HCT116 (cell line): ENCODE data around the gene BRSK2. TPM values are rescaled to one million over a fixed set of nuclear protein-coding genes. Genes with fewer than 3 reads are reported as not detected.

ENCODE experiments used
- ATAC-seq: fragments of 200-7000 bp; cut with Tn5 transposase; 2 replicates; pipeline ENCODE4 v1.9.1; 2020; ENCODE audit warnings: mild to moderate bottlenecking, moderate library complexity
- BruUV-seq: library from RNA; stranded (reverse); fragments of 400-500 nt; replicated peaks from 2 replicates; lab custom pipeline; 2021; lab: Mats Ljungman, UMichigan
- CTCF ChIA-PET: fragments of 300-600 bp; sonication (Branson Sonifier 250); formaldehyde crosslinking; loops from one replicate; lab custom pipeline; 2021; ENCODE audit warnings: antibody characterized with exemption; lab: Charles Lee
- POLR2A ChIA-PET: fragments of 300-600, 350-600 bp; sonication (Branson Sonifier 250); formaldehyde crosslinking; loops from one replicate; lab custom pipeline; 2021; ENCODE audit warnings: antibody characterized with exemption; lab: Charles Lee
- RAD21 ChIA-PET, 2 experiments: fragments of 300-600 bp; sonication (Branson Sonifier 250); formaldehyde crosslinking; loops; one replicate each; lab custom pipeline; 2023; ENCODE audit warnings: low total read pairs in 2 of 2; ENCODE audit not compliant: uncharacterized antibody in 2 of 2, unreplicated experiment in 2 of 2, low non-redundant PET in 1 of 2; lab: Charles Lee
- DNase-seq: peaks from one replicate; pipeline ENCODE4 v3.0.0-alpha.2; 2010; ENCODE audit warnings: low read depth, low spot score
- H2AFZ ChIP-seq: fragments of 200-600 bp; shearing (Covaris generic), sonication (generic); 2 replicates; pipeline ENCODE4 v1.6.1; 2017; ENCODE audit warnings: low read depth, mixed run types, mixed read lengths, antibody characterized with exemption, low read length; ENCODE audit not compliant: poor library complexity, severe bottlenecking
- H3K27ac ChIP-seq: 2 replicates; pipeline ENCODE4 v1.5.1; 2012; ENCODE audit warnings: low read depth, low read length
- H3K27me3 ChIP-seq: fragments of 200-600 bp; sonication (generic); 2 replicates; pipeline ENCODE4 v1.6.1; 2016; ENCODE audit warnings: mixed run types, low read length, mixed read lengths; ENCODE audit not compliant: insufficient read depth
- H3K36me3 ChIP-seq, 2 experiments: fragments of 200-500 bp in 1 of 2; fragments of 200-600 bp in 1 of 2; sonication (Bioruptor generic) in 1 of 2; sonication (generic) in 1 of 2; 2 replicates each; pipeline versions ENCODE4 v1.5.1 to v1.6.1; 2014 to 2016; ENCODE audit warnings: low read length in 2 of 2, inconsistent platforms in 1 of 2, mixed read lengths in 1 of 2, mixed run types in 1 of 2; ENCODE audit not compliant: insufficient read depth in 2 of 2, control insufficient read depth in 1 of 2
- H3K4me1 ChIP-seq, 2 experiments: fragments of 200-600 bp in 1 of 2; sonication (generic) in 1 of 2; 2 replicates each; pipeline versions ENCODE4 v1.5.1 to v1.6.1; 2012 to 2017; ENCODE audit warnings: low read length in 2 of 2, inconsistent platforms in 1 of 2, mild to moderate bottlenecking in 1 of 2, mixed read lengths in 1 of 2, mixed run types in 1 of 2, moderate library complexity in 1 of 2; ENCODE audit not compliant: insufficient read depth in 2 of 2, control insufficient read depth in 1 of 2
- H3K4me2 ChIP-seq: fragments of 200-600 bp; sonication (generic); 2 replicates; pipeline ENCODE4 v1.6.1; 2017; ENCODE audit warnings: mixed run types, low read length, mixed read lengths
- H3K4me3 ChIP-seq, 2 experiments: fragments of 200-600 bp in 1 of 2; sonication (generic) in 1 of 2; replicated peaks in 1 of 2; 2 replicates each; pipeline ENCODE4 v1.5.1; 2011 to 2016; ENCODE audit warnings: low read length in 2 of 2, control low read depth in 1 of 2, low read depth in 1 of 2, mild to moderate bottlenecking in 1 of 2, mixed read lengths in 1 of 2, mixed run types in 1 of 2
- H3K79me2 ChIP-seq: fragments of 200-600 bp; sonication (generic); 2 replicates; pipeline ENCODE4 v1.6.1; 2017; ENCODE audit warnings: mild to moderate bottlenecking, mixed run types, low read length, moderate library complexity, mixed read lengths; ENCODE audit not compliant: insufficient read depth
- H3K9ac ChIP-seq: fragments of 200-600 bp; sonication (generic); 2 replicates; pipeline ENCODE4 v1.6.1; 2016; ENCODE audit warnings: low read length, mixed read lengths
- H3K9me2 ChIP-seq: fragments of 200-600 bp; sonication (generic), shearing (Covaris generic); 2 replicates; pipeline ENCODE4 v1.6.1; 2017; ENCODE audit warnings: mixed run types, mild to moderate bottlenecking, moderate library complexity; ENCODE audit not compliant: insufficient read depth
- H3K9me3 ChIP-seq, 2 experiments: fragments of 200-500 bp in 1 of 2; fragments of 200-600 bp in 1 of 2; sonication (Bioruptor generic) in 1 of 2; sonication (generic) in 1 of 2; 2 replicates each; pipeline ENCODE4 v1.6.1; 2014 to 2017; ENCODE audit warnings: low read length in 2 of 2, mixed read lengths in 2 of 2, inconsistent platforms in 1 of 2, low read depth in 1 of 2, mild to moderate bottlenecking in 1 of 2, mixed run types in 1 of 2, moderate library complexity in 1 of 2; ENCODE audit not compliant: control insufficient read depth in 1 of 2, insufficient read depth in 1 of 2
- H4K20me1 ChIP-seq: fragments of 200-600 bp; sonication (generic), shearing (Covaris generic); 2 replicates; pipeline ENCODE4 v1.6.1; 2017; ENCODE audit warnings: mixed run types, mild to moderate bottlenecking, moderate library complexity; ENCODE audit not compliant: insufficient read depth
- CBX3 ChIP-seq: IDR thresholded peaks from 2 replicates; pipeline ENCODE4 v1.6.1; 2012; ENCODE audit warnings: low read depth
- CEBPB ChIP-seq: IDR thresholded peaks from 2 replicates; pipeline ENCODE4 v1.6.1; 2012; ENCODE audit warnings: low read depth
- CTCF ChIP-seq, 3 experiments: fragments of 200-600 bp in 1 of 3; sonication (generic) in 1 of 3; IDR thresholded peaks in 2 of 3; conservative IDR thresholded peaks in 1 of 3; 2 replicates each; pipeline ENCODE4 v1.5.1; 2012 to 2017; ENCODE audit warnings: low read depth in 2 of 3, low read length in 2 of 3, antibody characterized with exemption in 1 of 3, borderline replicate concordance in 1 of 3, control low read depth in 1 of 3, mild to moderate bottlenecking in 1 of 3, mixed read lengths in 1 of 3, mixed run types in 1 of 3, moderate library complexity in 1 of 3; ENCODE audit not compliant: insufficient read depth in 1 of 3
- EGR1 ChIP-seq: IDR thresholded peaks from 2 replicates; pipeline ENCODE4 v1.6.1; 2012; ENCODE audit warnings: low read depth
- ELF1 ChIP-seq: IDR thresholded peaks from 2 replicates; pipeline ENCODE4 v1.6.1; 2012; ENCODE audit warnings: low read depth, borderline replicate concordance
- EZH2 ChIP-seq: fragments of 200-600 bp; sonication (generic); IDR thresholded peaks from 2 replicates; pipeline ENCODE4 v1.6.1; 2017; ENCODE audit warnings: antibody characterized with exemption, mixed run types
- JUND ChIP-seq: IDR thresholded peaks from 2 replicates; pipeline ENCODE4 v1.6.1; 2012
- MAX ChIP-seq: IDR thresholded peaks from 2 replicates; pipeline ENCODE4 v1.6.1; 2012
- POLR2A ChIP-seq: IDR thresholded peaks from 2 replicates; pipeline ENCODE4 v1.7.0; 2011; ENCODE audit warnings: borderline replicate concordance; ENCODE audit not compliant: insufficient read depth, insufficient read length; ENCODE audit errors: extremely low read depth
- POLR2AphosphoS5 ChIP-seq: IDR thresholded peaks from 2 replicates; pipeline ENCODE4 v1.6.1; 2011; ENCODE audit warnings: mild to moderate bottlenecking, low read depth, low read length, moderate library complexity
- RAD21 ChIP-seq: IDR thresholded peaks from 2 replicates; pipeline ENCODE4 v1.6.1; 2012; ENCODE audit warnings: low read depth, mild to moderate bottlenecking
- REST ChIP-seq: IDR thresholded peaks from 2 replicates; pipeline ENCODE4 v1.6.1; 2012; ENCODE audit warnings: low read depth
- SIN3A ChIP-seq: IDR thresholded peaks from 2 replicates; pipeline ENCODE4 v1.6.1; 2012; ENCODE audit warnings: low read depth
- SP1 ChIP-seq: IDR thresholded peaks from 2 replicates; pipeline ENCODE4 v1.6.1; 2012; ENCODE audit warnings: low read depth
- TCF7L2 ChIP-seq: IDR thresholded peaks from 2 replicates; pipeline ENCODE4 v1.7.0; 2011; ENCODE audit warnings: borderline replicate concordance, inconsistent platforms; ENCODE audit not compliant: insufficient read depth, insufficient read length; ENCODE audit errors: extremely low read depth
- YY1 ChIP-seq: IDR thresholded peaks from 2 replicates; pipeline ENCODE4 v1.6.1; 2011; ENCODE audit warnings: low read length, low read depth, moderate library complexity, mild to moderate bottlenecking; ENCODE audit not compliant: insufficient replicate concordance; ENCODE audit errors: extremely low read depth
- ZBTB33 ChIP-seq: IDR thresholded peaks from 2 replicates; pipeline ENCODE4 v1.6.1; 2011; ENCODE audit warnings: mild to moderate bottlenecking, low read length, moderate library complexity; ENCODE audit not compliant: insufficient replicate concordance; ENCODE audit errors: extremely low read depth
- ZFX ChIP-seq: fragments of 450-650 bp; IDR thresholded peaks from 2 replicates; pipeline ENCODE4 v1.6.1; 2017
- intact Hi-C: fragments of 100-400 bp; cut with micrococcal nuclease; formaldehyde crosslinking; loops from 2 replicates; pipeline ENCODE4 v1.10.0; 2022
- total RNA-seq: library from RNA; stranded (reverse); gene quantifications from one replicate; pipeline ENCODE4 v1.2.1, GENCODE V29; 2021; ENCODE audit not compliant: unreplicated experiment
- TF ChIP-seq, protein P1 (sequence below): IDR thresholded peaks from 2 replicates; pipeline ENCODE4 v1.6.1; 2012

BRSK2 gene
- total RNA-seq, 1 experiment from 2014 or later: 14.0 TPM

DNA sequence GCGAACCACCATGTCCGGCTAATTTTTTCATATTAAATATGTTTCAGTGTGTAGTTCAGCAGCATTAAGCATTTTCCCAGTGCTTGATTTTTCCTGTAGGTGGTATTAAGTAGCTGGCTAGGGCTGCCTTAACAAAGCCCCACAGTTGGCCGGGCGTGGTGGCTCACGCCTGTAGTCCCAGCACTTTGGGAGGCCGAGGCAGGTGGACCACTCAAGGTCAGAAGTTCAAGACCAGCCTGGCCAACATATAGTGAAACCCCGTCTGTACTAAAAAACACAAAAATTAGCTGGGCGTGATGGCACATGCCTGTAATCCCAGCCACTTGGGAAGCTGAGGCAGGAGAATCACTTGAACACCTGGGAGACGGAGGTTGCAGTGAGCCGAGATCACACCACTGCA is 46.8 kb upstream of the BRSK2 start:
- H3K36me3 ChIP-seq: no peaks in the 10 kb centered on the region
- POLR2A ChIA-PET: interaction anchor here (1.5 kb wide), 1 partner anchor 8 kb away, joined by 8 read pairs; no protein-coding TSS in a partner anchor
- CTCF ChIA-PET: interaction anchor here (0.8 kb wide), 1 partner anchor 163 kb away, joined by 3 read pairs; no protein-coding TSS in a partner anchor
- H3K9ac ChIP-seq: no peak overlapping the region
- BruUV-seq: no TSS peak
- H3K4me3 ChIP-seq: no peak overlapping the region
- RAD21 ChIA-PET: no interaction called here
- TF ChIP-seq CBX3 (no peak), YY1 (no peak), TCF7L2 (no peak), POLR2AphosphoS5 (no peak), EZH2 (no peak), ELF1 (no peak), SIN3A (no peak), ZBTB33 (no peak), CTCF (IDR thresholded peaks at IDR 0.05 in 2 of 3, conservative IDR thresholded peaks at IDR 0.05 in 1 of 3; ENCODE audit: borderline replicate concordance in 1 of 3, insufficient read depth in 1 of 3, low read depth in 2 of 3, low read length in 2 of 3) (no peak), EGR1 (no peak), POLR2A (no peak), ZFX (no peak), REST (no peak), JUND (no peak), RAD21 (no peak), MAX (no peak), SP1 (no peak), CEBPB (no peak)
- TF ChIP-seq, protein P1, sequence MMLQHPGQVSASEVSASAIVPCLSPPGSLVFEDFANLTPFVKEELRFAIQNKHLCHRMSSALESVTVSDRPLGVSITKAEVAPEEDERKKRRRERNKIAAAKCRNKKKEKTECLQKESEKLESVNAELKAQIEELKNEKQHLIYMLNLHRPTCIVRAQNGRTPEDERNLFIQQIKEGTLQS: no peak
- no peak overlapping the region for H3K27ac ChIP-seq
- ATAC-seq: no peak
- no peak overlapping the region for H3K4me2 ChIP-seq
- H3K4me1 ChIP-seq: peaks cover 0 to 3% of the 10 kb centered on the region in 2 experiments; a peak in 2 of 4 replicates
- no peaks in the 10 kb centered on the region for H3K27me3 ChIP-seq
- no peak for DNase-seq
- no peaks in the 10 kb centered on the region for H4K20me1 ChIP-seq
- H3K9me2 ChIP-seq: no peaks in the 10 kb centered on the region
- no peak overlapping the region for H2AFZ ChIP-seq
- no peaks in the 10 kb centered on the region for H3K79me2 ChIP-seq
- intact Hi-C loops: no loop called here
- no peaks in the 10 kb centered on the region for H3K9me3 ChIP-seq
